Body of pancreas (tissue), 4 donors: ENCODE data around the gene BSPRY. TPM values are rescaled to one million over a fixed set of nuclear protein-coding genes. Genes with fewer than 3 reads are reported as not detected.

Experiments used
- ATAC-seq: fragments of 150-250 bp; one replicate; pipeline ENCODE4 v1.9.1; 2016
- DNase-seq, 4 donors: peaks; one replicate each; pipeline ENCODE4 v3.0.0-alpha.2; 2019
- H3K27ac ChIP-seq, 4 donors: fragments of 200-600 bp; sonication (generic); 1 replicate in 3 of 4; 2 replicates in 1 of 4; pipeline versions ENCODE4 v1.5.1 to v1.6.1; 2016 to 2019; ENCODE audit warnings: mild to moderate bottlenecking in 1 of 4, mixed read lengths in 1 of 4, moderate library complexity in 1 of 4
- H3K27me3 ChIP-seq, 2 donors: fragments of 200-600 bp; sonication (generic); one replicate each; pipeline ENCODE4 v1.6.0; 2016; ENCODE audit warnings: mild to moderate bottlenecking in 1 of 2
- H3K36me3 ChIP-seq, 2 donors: fragments of 200-600 bp; sonication (generic); replicated peaks in 1 of 2; 2 replicates each; pipeline ENCODE4 v1.5.1; 2016; ENCODE audit warnings: low read depth in 2 of 2; ENCODE audit not compliant: insufficient read depth in 1 of 2
- H3K4me1 ChIP-seq: fragments of 200-600 bp; sonication (generic); one replicate; pipeline ENCODE4 v1.6.0; 2016
- H3K4me3 ChIP-seq, 2 donors: fragments of 200-600 bp; sonication (generic); 1 replicate in 1 of 2; 2 replicates in 1 of 2; pipeline ENCODE4 v1.5.1; 2016 to 2019
- H3K9me3 ChIP-seq, 3 donors: fragments of 200-600 bp; sonication (generic); 1 replicate in 2 of 3; 2 replicates in 1 of 3; pipeline ENCODE4 v1.5.1; 2016
- CTCF ChIP-seq, 7 experiments: fragments of 450-650 bp in 4 of 7; fragments of 200-600 bp in 3 of 7; sonication (generic) in 3 of 7; IDR thresholded peaks; one replicate each; pipeline ENCODE4 v1.5.1; 2016 to 2019; ENCODE audit warnings: antibody characterized with exemption in 7 of 7
- POLR2A ChIP-seq, 3 donors: fragments of 450-650 bp; IDR thresholded peaks; one replicate each; pipeline ENCODE4 v1.6.1; 2016; ENCODE audit warnings: antibody characterized with exemption in 3 of 3, mild to moderate bottlenecking in 2 of 3
- WGBS, 2 donors: methylation state at CpG; one replicate each; pipeline ENCODE4 v1.1.5; 2017; 5-methylcytosine and 5-hydroxymethylcytosine counted together
- intact Hi-C: fragments of 100-400 bp; cut with DNase I; formaldehyde crosslinking; loops from one replicate; pipeline ENCODE4 v1.15.1; 2023
- total RNA-seq, 2 donors: library from RNA; depleted of rRNA; stranded (reverse); fragments of >200 nt; gene quantifications; one replicate each; pipeline ENCODE4 v1.1.0, GENCODE V29; 2016

The BSPRY gene
- total RNA-seq, 2 donors from 2014 or later, result 27.0 to 47.0 TPM

- Histone ChIP-seq H3K27ac (no peak overlapping the region), H3K4me3 (no peak overlapping the region), H3K9me3 (no peaks in the 10 kb centered on the region), H3K4me1 (no peaks in the 10 kb centered on the region), H3K27me3 (no peaks in the 10 kb centered on the region), H3K36me3 (no peaks in the 10 kb centered on the region)
- TF ChIP-seq CTCF (IDR thresholded peaks at IDR 0.05) (no peak), POLR2A (IDR thresholded peaks at IDR 0.05) (no peak)
- intact Hi-C loops, result loop anchor here (5.0 kb wide), 1 partner anchor 94 kb away; no protein-coding TSS in a partner anchor
- no peak for DNase-seq
- 33 to 45% methylated on average over 5 of the region's 5 CpGs for whole genome bisulfite sequencing, 2 donors
- ATAC-seq, result no peak
Observed at GRCh38 chr9:113313261-113313660, 36.1 kb upstream of the BSPRY start.

- no peak overlapping the region for H3K4me3 ChIP-seq
- ATAC-seq (no peak), DNase-seq (no peak)
- H3K27me3 ChIP-seq, result no peaks in the 10 kb centered on the region
- intact Hi-C loops, result no loop called here
- TF ChIP-seq CTCF (IDR thresholded peaks at IDR 0.05), result no peak
- no peak for TF ChIP-seq POLR2A (IDR thresholded peaks at IDR 0.05)
- H3K9me3 ChIP-seq, result no peaks in the 10 kb centered on the region
- H3K36me3 ChIP-seq, result peaks cover 0 to 1% of the 10 kb centered on the region in 2 donors
- H3K4me1 ChIP-seq, result no peaks in the 10 kb centered on the region
- no peak overlapping the region for H3K27ac ChIP-seq
Observed at GRCh38 chr9:113315231-113315630, 34.1 kb upstream of the BSPRY start.

DNA sequence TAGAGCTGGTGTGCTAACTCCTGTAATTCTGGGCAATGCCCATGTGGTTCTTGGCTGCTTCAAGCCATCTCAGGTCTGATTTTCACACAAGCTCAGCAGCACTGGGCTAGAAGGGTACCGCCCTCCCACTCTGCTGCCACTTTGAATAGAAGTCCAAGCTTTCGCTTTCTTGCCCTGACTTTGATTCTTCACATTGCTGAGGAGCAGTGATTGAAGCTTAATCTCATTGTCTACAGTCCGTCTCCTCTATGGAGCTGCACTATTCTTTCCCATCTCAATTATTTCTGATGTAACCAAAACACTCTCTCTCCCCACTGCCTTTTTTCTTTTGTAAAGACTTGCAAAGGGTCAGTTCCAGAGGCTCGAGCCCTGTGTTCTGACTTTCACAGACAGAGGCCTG lies 33.3 kb upstream of the BSPRY start:
- no peaks in the 10 kb centered on the region for H3K9me3 ChIP-seq
- no peak overlapping the region for H3K4me3 ChIP-seq
- 82 to 89% methylated on average over 4 of the region's 4 CpGs for WGBS, 2 donors
- no peak overlapping the region for H3K27ac ChIP-seq
- H3K36me3 ChIP-seq, result peaks cover 0 to 1% of the 10 kb centered on the region in 2 donors
- TF ChIP-seq CTCF (IDR thresholded peaks at IDR 0.05), result no peak
- TF ChIP-seq POLR2A (IDR thresholded peaks at IDR 0.05), result no peak
- H3K4me1 ChIP-seq, result no peaks in the 10 kb centered on the region
- H3K27me3 ChIP-seq, result no peaks in the 10 kb centered on the region
- no peak for ATAC-seq
- intact Hi-C loops, result no loop called here
- no peak for DNase-seq

DNA sequence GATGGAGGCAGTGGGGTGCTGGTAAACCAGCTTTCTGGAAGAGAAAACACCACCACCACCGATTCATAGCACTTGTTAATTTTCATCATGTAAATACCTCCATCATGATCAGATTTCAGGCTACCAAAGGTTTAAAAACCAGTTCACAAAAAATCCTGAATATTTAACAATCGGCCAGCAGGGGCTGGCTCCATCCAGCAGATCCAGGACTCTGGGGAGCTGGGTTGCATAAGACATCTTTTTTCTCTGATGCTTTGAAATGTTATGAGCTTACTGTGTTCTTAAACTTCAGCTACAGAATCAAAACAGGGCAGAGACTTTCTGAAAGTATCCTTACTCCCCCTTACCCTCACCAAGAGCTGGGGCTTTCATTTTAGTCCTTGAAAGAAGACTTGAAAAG lies 31.6 kb upstream of the BSPRY start:
- 69 to 77% methylated on average over 2 of the region's 2 CpGs for WGBS, 2 donors
- no peak overlapping the region for H3K4me3 ChIP-seq
- DNase-seq (no peak), ATAC-seq (no peak)
- peaks cover 0 to 1% of the 10 kb centered on the region in 2 donors for H3K36me3 ChIP-seq
- no peaks in the 10 kb centered on the region for H3K9me3 ChIP-seq
- H3K27me3 ChIP-seq, result no peaks in the 10 kb centered on the region
- no peak overlapping the region for H3K27ac ChIP-seq
- intact Hi-C loops, result no loop called here
- H3K4me1 ChIP-seq, result no peaks in the 10 kb centered on the region
- TF ChIP-seq CTCF (IDR thresholded peaks at IDR 0.05), result peak in 3 of 7 experiments; percentile 12 to 21 (median 12)
- TF ChIP-seq POLR2A (IDR thresholded peaks at IDR 0.05), result no peak

DNA sequence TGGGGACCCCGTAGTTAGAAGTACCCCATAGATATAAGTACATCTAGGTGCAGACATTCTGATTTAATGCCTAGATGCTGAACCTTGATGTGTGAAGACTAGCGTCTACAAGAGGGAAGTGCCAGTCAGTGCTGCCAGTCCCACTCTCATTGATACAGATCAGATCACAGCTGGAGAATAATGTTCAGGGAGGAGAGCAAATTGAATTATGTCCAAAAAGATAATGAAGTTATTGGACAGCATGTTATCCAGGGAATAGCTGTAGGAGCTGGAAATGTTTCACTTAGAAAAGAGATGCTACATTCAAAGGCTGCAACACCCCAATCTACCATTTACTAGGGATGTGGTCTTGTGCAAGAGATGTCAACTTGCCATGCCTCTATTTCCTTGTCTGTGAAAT lies 30.3 kb upstream of the BSPRY start:
- Histone ChIP-seq H3K9me3 (no peaks in the 10 kb centered on the region), H3K27ac (no peak overlapping the region), H3K4me3 (no peak overlapping the region), H3K27me3 (no peaks in the 10 kb centered on the region), H3K4me1 (no peaks in the 10 kb centered on the region), H3K36me3 (peaks cover 0 to 1% of the 10 kb centered on the region in 2 donors)
- TF ChIP-seq POLR2A (IDR thresholded peaks at IDR 0.05) (no peak), CTCF (IDR thresholded peaks at IDR 0.05) (no peak)
- no peak for DNase-seq
- 87 to 94% methylated on average over 1 to 2 of the region's 2 CpGs for WGBS, 2 donors
- no peak for ATAC-seq
- intact Hi-C loops, result no loop called here
